ENCODE data around the gene USP49. TPM values are rescaled to one million over a fixed set of nuclear protein-coding genes. Genes with fewer than 3 reads are reported as not detected.

USP49 gene
- total RNA-seq, 6 donors from 2014 or later, result 2.7 to 16.8 (median 4.3) TPM

GRCh38 chr6:41796474-41796873 lies 98.7 kb downstream of the USP49 start:
- WGBS, 2 donors, result 93 to 96% methylated on average over 2 of the region's 2 CpGs
- Histone ChIP-seq H3K27ac (no peak overlapping the region), H3K36me3 (peaks cover 0 to 48% (median 14%) of the 10 kb centered on the region in 4 donors), H3K4me3 (no peak overlapping the region), H3K9me3 (no peaks in the 10 kb centered on the region), H3K27me3 (no peaks in the 10 kb centered on the region), H3K4me1 (peaks cover 0 to 10% (median 0%) of the 10 kb centered on the region in 4 donors)
- ATAC-seq (ENCODE audit: low FRiP score in 2 of 2) (no peak), DNase-seq (no peak)
- TF ChIP-seq POLR2A (IDR thresholded peaks at IDR 0.05) (no peak), CTCF (IDR thresholded peaks at IDR 0.05) (no peak), POLR2AphosphoS5 (IDR thresholded peaks at IDR 0.05) (no peak), EP300 (IDR thresholded peaks at IDR 0.05) (no peak)

- no peaks in the 10 kb centered on the region for H3K9me3 ChIP-seq
- TF ChIP-seq CTCF (IDR thresholded peaks at IDR 0.05) (no peak), POLR2AphosphoS5 (IDR thresholded peaks at IDR 0.05) (no peak), EP300 (IDR thresholded peaks at IDR 0.05) (no peak), POLR2A (IDR thresholded peaks at IDR 0.05) (no peak)
- peaks cover 5 to 57% (median 27%) of the 10 kb centered on the region in 4 donors for H3K36me3 ChIP-seq
- H3K4me1 ChIP-seq, result peaks cover 12 to 23% (median 20%) of the 10 kb centered on the region in 4 donors
- H3K4me3 ChIP-seq, result no peak overlapping the region
- 87 to 89% methylated on average over 4 of the region's 4 CpGs for WGBS, 2 donors
- H3K27ac ChIP-seq, result no peak overlapping the region
- no peak for ATAC-seq (ENCODE audit: low FRiP score in 2 of 2)
- DNase-seq, result no peak
- H3K27me3 ChIP-seq, result no peaks in the 10 kb centered on the region
Measured at GRCh38 chr6:41791984-41792383, 103.2 kb downstream of the USP49 start.

GRCh38 chr6:41791305-41791704 lies 103.9 kb downstream of the USP49 start:
- DNase-seq (no peak), ATAC-seq (ENCODE audit: low FRiP score in 2 of 2) (no peak)
- H3K4me1 ChIP-seq, result peaks cover 12 to 24% (median 21%) of the 10 kb centered on the region in 4 donors
- 83 to 84% methylated on average over 1 of the region's 1 CpG for WGBS, 2 donors
- peaks cover 5 to 55% (median 26%) of the 10 kb centered on the region in 4 donors for H3K36me3 ChIP-seq
- no peak for TF ChIP-seq POLR2AphosphoS5 (IDR thresholded peaks at IDR 0.05)
- no peak for TF ChIP-seq POLR2A (IDR thresholded peaks at IDR 0.05)
- TF ChIP-seq EP300 (IDR thresholded peaks at IDR 0.05), result no peak
- no peak overlapping the region for H3K4me3 ChIP-seq
- no peaks in the 10 kb centered on the region for H3K27me3 ChIP-seq
- H3K27ac ChIP-seq, result no peak overlapping the region
- H3K9me3 ChIP-seq, result no peaks in the 10 kb centered on the region

DNA sequence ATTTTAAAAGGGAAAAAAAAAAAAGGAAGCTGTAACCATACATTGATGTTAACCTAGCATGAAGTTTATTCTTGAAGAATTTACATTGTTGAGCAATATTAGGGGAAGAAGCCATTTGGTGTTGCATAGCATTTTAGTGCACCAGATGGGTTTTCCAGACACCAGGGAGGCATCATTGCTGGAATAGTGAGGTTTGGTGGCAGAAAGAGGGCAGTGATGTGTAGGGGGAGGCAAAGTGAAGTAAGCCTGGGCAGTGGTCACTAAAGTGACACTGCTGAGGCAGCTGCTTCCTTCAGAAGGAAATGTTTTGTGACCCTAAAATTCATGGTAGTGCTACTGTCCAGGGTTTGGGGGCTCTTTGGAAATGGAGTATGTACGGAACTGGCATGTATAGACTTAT lies 105.1 kb downstream of the USP49 start:
- WGBS, 2 donors, result 100% methylated on average over 1 of the region's 1 CpG
- no peak for ATAC-seq (ENCODE audit: low FRiP score in 2 of 2)
- Histone ChIP-seq H3K4me3 (no peak overlapping the region), H3K36me3 (peaks cover 5 to 43% (median 21%) of the 10 kb centered on the region in 4 donors), H3K27ac (no peak overlapping the region), H3K4me1 (peaks cover 24 to 37% (median 33%) of the 10 kb centered on the region in 4 donors), H3K27me3 (no peaks in the 10 kb centered on the region), H3K9me3 (no peaks in the 10 kb centered on the region)
- TF ChIP-seq POLR2AphosphoS5 (IDR thresholded peaks at IDR 0.05) (no peak), EP300 (IDR thresholded peaks at IDR 0.05) (no peak), CTCF (IDR thresholded peaks at IDR 0.05) (no peak), POLR2A (IDR thresholded peaks at IDR 0.05) (no peak)
- no peak for DNase-seq

GRCh38 chr6:41789390-41789724 lies 105.8 kb downstream of the USP49 start:
- DNase-seq (no peak), ATAC-seq (ENCODE audit: low FRiP score in 2 of 2) (no peak)
- 67 to 76% methylated on average over 3 of the region's 3 CpGs for WGBS, 2 donors
- Histone ChIP-seq H3K4me1 (peaks cover 31 to 44% (median 40%) of the 10 kb centered on the region in 4 donors), H3K4me3 (no peak overlapping the region), H3K9me3 (no peaks in the 10 kb centered on the region), H3K27me3 (no peaks in the 10 kb centered on the region), H3K36me3 (peaks cover 5 to 36% (median 20%) of the 10 kb centered on the region in 4 donors), H3K27ac (no peak overlapping the region)
- TF ChIP-seq EP300 (IDR thresholded peaks at IDR 0.05), result no peak
- TF ChIP-seq POLR2AphosphoS5 (IDR thresholded peaks at IDR 0.05), result no peak
